AG10803 (cell line): ENCODE measurements around the gene OR52W1.
A peak's percentile ranks its signal among the peaks of the same experiment; 100 is the strongest.

Experiments
- DNase-seq: peaks from one replicate; pipeline ENCODE4 v3.0.0; 2010; ENCODE audit warnings: low read depth
- H3K4me3 ChIP-seq: 2 replicates; pipeline ENCODE4 v1.5.1; 2011; ENCODE audit warnings: mild to moderate bottlenecking, low read length, control low read depth
- TF ChIP-seq, protein P1 (sequence below): conservative IDR thresholded peaks from 2 replicates; pipeline ENCODE4 v1.5.1; 2011; ENCODE audit warnings: mild to moderate bottlenecking, low read length, control low read depth, inconsistent platforms

The OR52W1 gene

DNA sequence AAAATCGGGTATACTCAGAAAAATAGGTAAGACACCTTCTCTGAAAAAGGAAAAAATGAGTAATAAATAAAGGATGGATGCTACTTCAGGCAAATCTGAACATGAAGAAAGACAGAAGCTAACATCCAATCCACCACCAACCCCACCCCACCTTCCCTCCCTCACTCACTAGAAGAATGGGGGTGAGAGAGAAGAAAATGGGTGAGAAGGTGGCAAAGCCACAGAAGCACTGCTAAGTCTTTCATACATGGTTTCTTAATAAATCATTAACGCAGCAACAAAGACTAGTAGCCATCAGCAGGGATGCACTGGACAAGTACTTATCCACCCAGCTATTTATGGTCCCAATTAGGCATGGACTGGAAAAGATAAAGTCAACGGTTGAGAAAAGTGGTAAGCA is 29.5 kb downstream of the OR52W1 start:
- DNase-seq, result no peak
- no peak overlapping the region for H3K4me3 ChIP-seq
- TF ChIP-seq, protein P1, sequence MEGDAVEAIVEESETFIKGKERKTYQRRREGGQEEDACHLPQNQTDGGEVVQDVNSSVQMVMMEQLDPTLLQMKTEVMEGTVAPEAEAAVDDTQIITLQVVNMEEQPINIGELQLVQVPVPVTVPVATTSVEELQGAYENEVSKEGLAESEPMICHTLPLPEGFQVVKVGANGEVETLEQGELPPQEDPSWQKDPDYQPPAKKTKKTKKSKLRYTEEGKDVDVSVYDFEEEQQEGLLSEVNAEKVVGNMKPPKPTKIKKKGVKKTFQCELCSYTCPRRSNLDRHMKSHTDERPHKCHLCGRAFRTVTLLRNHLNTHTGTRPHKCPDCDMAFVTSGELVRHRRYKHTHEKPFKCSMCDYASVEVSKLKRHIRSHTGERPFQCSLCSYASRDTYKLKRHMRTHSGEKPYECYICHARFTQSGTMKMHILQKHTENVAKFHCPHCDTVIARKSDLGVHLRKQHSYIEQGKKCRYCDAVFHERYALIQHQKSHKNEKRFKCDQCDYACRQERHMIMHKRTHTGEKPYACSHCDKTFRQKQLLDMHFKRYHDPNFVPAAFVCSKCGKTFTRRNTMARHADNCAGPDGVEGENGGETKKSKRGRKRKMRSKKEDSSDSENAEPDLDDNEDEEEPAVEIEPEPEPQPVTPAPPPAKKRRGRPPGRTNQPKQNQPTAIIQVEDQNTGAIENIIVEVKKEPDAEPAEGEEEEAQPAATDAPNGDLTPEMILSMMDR, result no peak

DNA sequence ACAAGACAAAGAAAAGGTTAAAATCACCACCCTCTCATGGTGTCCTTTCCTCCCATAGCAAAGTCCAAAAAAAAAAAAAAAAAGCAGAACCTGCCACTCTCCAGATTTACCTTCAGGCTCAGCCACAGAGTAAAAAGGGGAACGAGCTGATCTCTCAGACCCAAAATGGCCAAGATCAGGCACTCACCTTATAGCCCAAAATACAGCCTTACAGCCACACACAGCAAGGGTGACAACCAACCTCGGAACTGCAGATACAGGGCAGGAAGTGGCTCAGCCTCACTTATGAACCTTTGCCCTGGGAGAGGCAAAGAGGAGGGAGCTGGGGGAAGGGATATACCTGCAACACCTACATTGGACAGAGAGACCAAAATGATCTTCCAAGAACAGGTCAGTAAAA is 30.9 kb downstream of the OR52W1 start:
- no peak for DNase-seq
- TF ChIP-seq, protein P1, result no peak
- no peak overlapping the region for H3K4me3 ChIP-seq

DNA sequence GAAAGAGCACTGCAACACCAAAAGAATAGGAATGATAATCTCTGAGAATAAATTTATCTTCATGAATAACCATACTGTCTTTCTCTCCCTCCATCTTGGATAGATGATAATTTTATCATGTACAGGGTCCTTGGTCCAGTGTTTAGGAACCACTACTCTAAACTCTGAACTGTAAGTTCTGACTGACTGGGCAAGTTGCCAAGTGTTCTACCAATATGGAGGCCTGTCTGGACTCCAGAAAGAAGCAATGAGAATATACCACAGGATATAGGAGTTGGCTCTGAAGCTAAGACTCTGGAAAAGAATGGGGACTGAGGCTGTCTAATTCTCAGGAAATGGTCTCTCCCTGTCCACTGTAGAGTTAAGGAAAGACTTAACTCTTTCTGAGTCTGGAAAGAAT is 33.9 kb downstream of the OR52W1 start:
- no peak for DNase-seq
- H3K4me3 ChIP-seq, result peak overlapping the region; percentile 6
- TF ChIP-seq, protein P1, result no peak

DNA sequence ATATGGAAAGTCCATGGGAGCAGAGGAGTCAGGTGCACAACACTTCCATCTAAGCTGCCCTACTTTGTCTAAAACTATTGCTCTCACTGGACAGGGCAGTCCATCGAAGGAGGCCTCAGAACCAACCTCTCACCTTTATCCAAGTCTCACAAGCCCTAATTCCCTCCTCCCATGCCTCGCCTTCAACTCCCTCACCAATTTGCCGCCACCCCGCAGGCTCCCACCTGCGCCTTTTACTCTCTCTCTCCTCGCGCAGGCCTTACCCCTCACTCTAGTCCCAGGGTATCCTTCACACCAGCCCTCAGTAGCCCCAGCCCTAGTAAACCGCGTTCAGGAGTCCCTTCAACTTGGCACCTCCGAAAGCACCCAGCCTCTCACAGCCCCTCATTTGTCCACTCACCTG is 35.0 kb downstream of the OR52W1 start:
- peak overlapping the region; percentile 99 for H3K4me3 ChIP-seq
- TF ChIP-seq, protein P1, result no peak
- no peak for DNase-seq

DNA sequence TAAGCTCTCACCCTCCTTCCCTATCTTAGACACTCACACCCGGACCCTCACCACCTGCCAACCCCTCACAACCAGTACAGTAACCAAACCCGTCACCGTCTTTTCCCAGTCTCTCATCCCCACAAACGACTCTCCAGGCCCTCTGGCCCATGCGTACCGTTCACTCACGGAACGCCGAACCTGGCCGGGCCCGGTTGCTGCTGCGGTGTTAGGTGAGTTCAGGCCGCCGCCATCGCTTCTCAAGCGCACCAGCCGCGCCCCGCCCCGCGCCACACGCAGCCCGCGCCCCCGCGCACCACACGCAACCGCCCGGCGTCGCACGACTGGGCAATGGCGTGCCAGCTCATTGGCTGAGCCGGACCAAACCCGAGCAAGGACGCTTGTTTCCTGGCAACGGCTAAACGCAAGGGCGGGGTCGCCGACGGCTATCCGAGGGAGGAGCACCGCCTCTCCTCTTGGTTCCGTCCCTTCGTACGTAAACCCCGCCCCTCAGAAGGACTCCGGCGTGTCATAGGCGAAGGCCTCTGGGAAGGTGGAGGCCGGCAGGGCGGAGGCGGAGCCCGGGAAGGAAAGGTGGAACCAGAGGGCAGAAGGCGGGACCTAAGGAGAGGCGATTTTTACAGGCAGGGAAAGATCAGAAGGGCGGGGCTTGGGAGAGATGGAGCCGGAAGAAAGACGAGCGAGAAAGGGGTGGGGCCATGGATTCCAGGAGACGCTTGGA is 35.5 kb downstream of the OR52W1 start, which contains the start of gene FHIP1B:
TSS of gene FHIP1B (minus strand) at position 250 of the 721 bp plus-strand sequence. CDS start 10,120 bp downstream, outside the sequence.
- H3K4me3 ChIP-seq, result peak within 1 kb of the TSS; percentile 99
- TF ChIP-seq, protein P1, result no peak
- DNase-seq, result peak; percentile 100

DNA sequence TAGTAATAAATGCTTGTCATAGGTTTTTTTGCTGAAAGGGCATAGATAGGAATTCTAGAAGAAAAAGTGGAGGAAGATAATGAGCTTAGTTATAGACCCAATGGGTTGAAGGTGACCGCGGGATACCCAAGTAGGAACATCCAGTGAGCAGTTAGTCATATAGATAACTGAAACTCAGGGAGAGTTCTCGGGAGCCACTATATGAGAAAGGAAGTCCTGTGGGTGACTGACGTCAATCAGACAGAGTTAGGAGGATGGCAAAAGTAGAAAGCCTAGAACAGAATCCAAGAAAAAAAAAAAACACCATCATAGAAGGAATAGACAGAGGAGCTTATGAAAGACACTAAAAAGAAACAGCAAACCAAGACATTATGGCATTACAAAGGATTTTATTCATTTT is 38.2 kb downstream of the OR52W1 start:
- no peak overlapping the region for H3K4me3 ChIP-seq
- TF ChIP-seq, protein P1, result no peak
- DNase-seq, result no peak

DNA sequence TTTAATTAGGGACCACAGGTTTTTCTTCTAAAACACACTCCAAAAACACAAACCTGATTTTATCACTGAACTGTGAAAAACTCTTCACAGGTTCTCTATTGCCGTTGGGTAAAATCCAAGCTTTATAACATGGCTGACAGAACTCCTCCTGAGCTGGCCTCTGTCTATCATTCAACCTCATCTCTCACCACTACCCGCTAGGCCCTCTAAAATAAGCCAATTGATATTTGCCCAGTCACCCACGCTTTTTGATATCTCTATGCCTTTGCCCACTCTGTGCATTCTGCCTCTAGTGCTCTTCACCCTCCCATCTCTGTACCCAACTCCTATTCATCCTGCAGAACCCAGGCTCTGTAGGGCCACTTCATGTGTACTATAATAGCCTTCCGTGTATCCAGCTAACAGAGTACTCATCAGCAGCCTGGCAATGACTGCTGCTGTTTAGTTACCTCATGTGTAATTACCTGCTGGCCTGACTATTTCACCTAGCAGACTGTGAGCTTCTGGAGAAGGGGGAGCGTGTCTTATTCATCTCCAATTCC is 38.8 kb downstream of the OR52W1 start:
- TF ChIP-seq, protein P1, result no peak
- no peak for DNase-seq
- no peak overlapping the region for H3K4me3 ChIP-seq
